SH-SY5Y (cell line): ENCODE measurements around the gene NTSR1.

Experiments used
- GATA2 ChIP-seq: IDR thresholded peaks from 2 replicates; pipeline ENCODE4 v1.6.1; 2011; ENCODE audit warnings: mild to moderate bottlenecking, low read depth, low read length
- GATA3 ChIP-seq: IDR thresholded peaks from 2 replicates; pipeline ENCODE4 v1.6.1; 2011; ENCODE audit warnings: low read depth, mild to moderate bottlenecking, low read length, moderate library complexity

DNA sequence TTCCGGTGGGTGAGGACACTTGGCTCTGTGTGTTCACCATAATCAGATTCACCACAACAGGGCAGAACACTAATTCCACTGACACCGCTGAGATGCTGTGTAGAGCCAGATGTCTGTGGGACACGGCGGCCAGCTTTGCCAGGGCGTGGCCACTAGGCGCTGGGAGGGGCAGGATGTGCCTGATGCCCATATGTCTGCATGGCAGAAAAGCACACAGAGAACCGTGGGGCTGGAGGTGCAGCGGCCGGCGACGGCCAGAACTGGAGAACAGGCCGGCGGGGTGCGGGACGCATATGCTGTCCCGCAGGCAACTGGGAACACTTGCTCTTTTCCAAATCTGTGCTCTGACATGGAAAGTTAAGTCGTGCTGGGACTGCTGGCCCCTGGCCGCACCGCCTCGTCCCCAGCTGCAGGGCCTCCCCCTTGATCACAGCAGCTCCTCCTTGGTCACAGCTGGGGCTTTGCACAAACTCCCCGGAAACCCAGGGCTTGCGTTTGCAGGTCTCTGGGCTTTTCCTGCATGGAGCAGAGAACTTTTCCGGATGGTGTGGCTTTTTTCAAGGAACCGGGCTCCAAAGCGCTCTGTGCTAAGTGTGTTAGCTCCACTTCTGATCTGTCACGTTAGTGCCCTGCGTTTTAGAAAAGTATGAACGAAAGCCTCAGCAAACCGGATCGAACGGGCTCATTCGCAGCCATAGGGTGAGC lies 31.1 kb downstream of the NTSR1 start:
- no peak for TF ChIP-seq GATA2
- TF ChIP-seq GATA3, result no peak
